Measurements from ENCODE around the gene NUP88.

The NUP88 gene

DNA sequence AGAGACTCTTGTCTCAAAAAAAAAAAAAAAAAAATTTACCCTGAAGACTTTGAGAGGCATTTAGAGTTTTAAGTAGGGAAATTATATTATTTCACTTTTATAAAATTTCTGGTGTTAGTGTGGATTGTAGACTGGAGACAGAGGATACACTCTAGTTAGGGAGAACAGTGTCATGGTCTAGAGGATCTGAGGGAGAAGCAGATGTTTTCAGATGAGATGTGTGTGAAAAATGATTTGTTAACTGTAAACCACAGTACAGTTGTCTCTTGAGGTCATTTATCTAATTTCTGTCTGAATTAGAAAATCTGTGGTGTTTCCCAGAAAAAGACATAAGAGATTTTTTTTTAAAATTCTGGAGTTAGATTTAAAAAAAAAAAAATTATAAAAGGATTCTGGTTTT, 54.8 kb downstream of the NUP88 start:
- no peak overlapping the region for H3K4me3 ChIP-seq (replicated peaks; ENCODE audit: insufficient read depth, low read length)
- TF ChIP-seq, protein P1, sequence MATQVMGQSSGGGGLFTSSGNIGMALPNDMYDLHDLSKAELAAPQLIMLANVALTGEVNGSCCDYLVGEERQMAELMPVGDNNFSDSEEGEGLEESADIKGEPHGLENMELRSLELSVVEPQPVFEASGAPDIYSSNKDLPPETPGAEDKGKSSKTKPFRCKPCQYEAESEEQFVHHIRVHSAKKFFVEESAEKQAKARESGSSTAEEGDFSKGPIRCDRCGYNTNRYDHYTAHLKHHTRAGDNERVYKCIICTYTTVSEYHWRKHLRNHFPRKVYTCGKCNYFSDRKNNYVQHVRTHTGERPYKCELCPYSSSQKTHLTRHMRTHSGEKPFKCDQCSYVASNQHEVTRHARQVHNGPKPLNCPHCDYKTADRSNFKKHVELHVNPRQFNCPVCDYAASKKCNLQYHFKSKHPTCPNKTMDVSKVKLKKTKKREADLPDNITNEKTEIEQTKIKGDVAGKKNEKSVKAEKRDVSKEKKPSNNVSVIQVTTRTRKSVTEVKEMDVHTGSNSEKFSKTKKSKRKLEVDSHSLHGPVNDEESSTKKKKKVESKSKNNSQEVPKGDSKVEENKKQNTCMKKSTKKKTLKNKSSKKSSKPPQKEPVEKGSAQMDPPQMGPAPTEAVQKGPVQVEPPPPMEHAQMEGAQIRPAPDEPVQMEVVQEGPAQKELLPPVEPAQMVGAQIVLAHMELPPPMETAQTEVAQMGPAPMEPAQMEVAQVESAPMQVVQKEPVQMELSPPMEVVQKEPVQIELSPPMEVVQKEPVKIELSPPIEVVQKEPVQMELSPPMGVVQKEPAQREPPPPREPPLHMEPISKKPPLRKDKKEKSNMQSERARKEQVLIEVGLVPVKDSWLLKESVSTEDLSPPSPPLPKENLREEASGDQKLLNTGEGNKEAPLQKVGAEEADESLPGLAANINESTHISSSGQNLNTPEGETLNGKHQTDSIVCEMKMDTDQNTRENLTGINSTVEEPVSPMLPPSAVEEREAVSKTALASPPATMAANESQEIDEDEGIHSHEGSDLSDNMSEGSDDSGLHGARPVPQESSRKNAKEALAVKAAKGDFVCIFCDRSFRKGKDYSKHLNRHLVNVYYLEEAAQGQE (IDR thresholded peaks at IDR 0.05; ENCODE audit: insufficient replicate concordance, low read depth): no peak
- TF ChIP-seq SPI1 (IDR thresholded peaks at IDR 0.05; ENCODE audit: borderline replicate concordance, low read depth): no peak
- TF ChIP-seq POLR2AphosphoS5 (IDR thresholded peaks at IDR 0.05; ENCODE audit: low read depth): no peak
- TF ChIP-seq GABPA (IDR thresholded peaks at IDR 0.05; ENCODE audit: low read depth): no peak
- TF ChIP-seq, protein P2, sequence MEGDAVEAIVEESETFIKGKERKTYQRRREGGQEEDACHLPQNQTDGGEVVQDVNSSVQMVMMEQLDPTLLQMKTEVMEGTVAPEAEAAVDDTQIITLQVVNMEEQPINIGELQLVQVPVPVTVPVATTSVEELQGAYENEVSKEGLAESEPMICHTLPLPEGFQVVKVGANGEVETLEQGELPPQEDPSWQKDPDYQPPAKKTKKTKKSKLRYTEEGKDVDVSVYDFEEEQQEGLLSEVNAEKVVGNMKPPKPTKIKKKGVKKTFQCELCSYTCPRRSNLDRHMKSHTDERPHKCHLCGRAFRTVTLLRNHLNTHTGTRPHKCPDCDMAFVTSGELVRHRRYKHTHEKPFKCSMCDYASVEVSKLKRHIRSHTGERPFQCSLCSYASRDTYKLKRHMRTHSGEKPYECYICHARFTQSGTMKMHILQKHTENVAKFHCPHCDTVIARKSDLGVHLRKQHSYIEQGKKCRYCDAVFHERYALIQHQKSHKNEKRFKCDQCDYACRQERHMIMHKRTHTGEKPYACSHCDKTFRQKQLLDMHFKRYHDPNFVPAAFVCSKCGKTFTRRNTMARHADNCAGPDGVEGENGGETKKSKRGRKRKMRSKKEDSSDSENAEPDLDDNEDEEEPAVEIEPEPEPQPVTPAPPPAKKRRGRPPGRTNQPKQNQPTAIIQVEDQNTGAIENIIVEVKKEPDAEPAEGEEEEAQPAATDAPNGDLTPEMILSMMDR (IDR thresholded peaks at IDR 0.05; ENCODE audit: insufficient read depth, low read length): no peak
- DNase-seq (ENCODE audit: low read depth in 1 of 2, low spot score in 1 of 2): no peak
- H3K27me3 ChIP-seq (ENCODE audit: insufficient read depth, poor library complexity, severe bottlenecking): no peaks in the 10 kb centered on the region
- H3K27ac ChIP-seq (replicated peaks): no peak overlapping the region

DNA sequence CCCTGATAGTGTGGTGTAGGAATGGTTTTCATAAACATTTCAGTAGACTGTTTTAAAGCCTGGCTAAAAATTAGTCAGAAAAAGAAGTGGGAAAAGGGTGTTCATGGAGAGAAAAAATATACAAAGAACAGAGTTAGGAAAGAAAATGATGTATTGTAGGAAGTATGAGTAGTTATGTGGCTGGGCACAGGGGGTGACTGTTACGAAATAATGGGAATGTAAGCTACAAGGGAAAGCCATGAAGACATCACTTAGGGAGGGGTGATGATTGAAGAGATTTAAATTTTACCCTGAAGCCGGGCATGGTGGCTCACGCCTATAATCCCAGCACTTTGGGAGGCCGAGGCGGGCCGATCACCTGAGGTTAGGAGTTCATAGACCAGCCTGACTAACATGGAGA, 55.3 kb downstream of the NUP88 start:
- no peak overlapping the region for H3K27ac ChIP-seq (replicated peaks)
- no peak for DNase-seq (ENCODE audit: low read depth in 1 of 2, low spot score in 1 of 2)
- no peak overlapping the region for H3K4me3 ChIP-seq (replicated peaks; ENCODE audit: insufficient read depth, low read length)
- TF ChIP-seq SPI1 (IDR thresholded peaks at IDR 0.05; ENCODE audit: borderline replicate concordance, low read depth): no peak
- no peak for TF ChIP-seq GABPA (IDR thresholded peaks at IDR 0.05; ENCODE audit: low read depth)
- TF ChIP-seq, protein P1 (IDR thresholded peaks at IDR 0.05; ENCODE audit: insufficient replicate concordance, low read depth): no peak
- no peak for TF ChIP-seq POLR2AphosphoS5 (IDR thresholded peaks at IDR 0.05; ENCODE audit: low read depth)
- TF ChIP-seq, protein P2 (IDR thresholded peaks at IDR 0.05; ENCODE audit: insufficient read depth, low read length): no peak
- no peaks in the 10 kb centered on the region for H3K27me3 ChIP-seq (ENCODE audit: insufficient read depth, poor library complexity, severe bottlenecking)

DNA sequence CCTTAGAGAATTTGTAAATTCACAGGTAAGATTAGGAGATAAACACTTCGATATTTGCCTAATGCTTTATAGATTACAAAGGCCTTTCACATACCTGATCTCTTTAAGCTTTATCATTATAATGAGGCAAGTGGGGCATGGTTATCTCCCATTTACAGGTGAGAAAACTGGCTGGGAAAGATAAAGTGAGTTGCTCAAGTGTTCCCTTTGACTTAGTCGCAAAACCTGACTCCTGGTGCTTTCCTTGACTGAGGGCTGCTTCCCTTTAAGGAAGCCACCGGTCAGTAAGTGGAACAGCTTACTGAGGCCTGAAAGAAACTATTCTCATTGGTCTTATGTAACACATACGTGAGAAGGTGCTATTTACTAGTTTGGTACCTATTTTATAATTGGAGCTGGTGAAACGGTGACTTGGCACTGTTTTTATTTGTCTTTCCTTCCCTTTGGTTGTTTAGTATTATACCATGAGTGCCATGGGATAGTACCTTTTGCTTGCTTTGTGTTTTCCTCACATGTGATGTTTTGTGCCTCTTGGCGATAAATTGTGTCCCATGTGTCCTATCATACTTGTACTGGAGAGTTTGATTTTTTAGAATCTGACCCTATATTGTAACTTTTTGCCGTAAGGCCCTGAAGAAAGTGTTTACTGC, 57.2 kb downstream of the NUP88 start:
- Histone ChIP-seq H3K27ac (replicated peaks) (no peak overlapping the region), H3K4me3 (replicated peaks; ENCODE audit: insufficient read depth, low read length) (no peak overlapping the region), H3K27me3 (ENCODE audit: insufficient read depth, poor library complexity, severe bottlenecking) (no peaks in the 10 kb centered on the region)
- TF ChIP-seq, protein P1 (IDR thresholded peaks at IDR 0.05; ENCODE audit: insufficient replicate concordance, low read depth): no peak
- no peak for TF ChIP-seq GABPA (IDR thresholded peaks at IDR 0.05; ENCODE audit: low read depth)
- TF ChIP-seq, protein P2 (IDR thresholded peaks at IDR 0.05; ENCODE audit: insufficient read depth, low read length): no peak
- TF ChIP-seq POLR2AphosphoS5 (IDR thresholded peaks at IDR 0.05; ENCODE audit: low read depth): no peak
- no peak for TF ChIP-seq SPI1 (IDR thresholded peaks at IDR 0.05; ENCODE audit: borderline replicate concordance, low read depth)
- DNase-seq (ENCODE audit: low read depth in 1 of 2, low spot score in 1 of 2): no peak

Measured in HL-60 (cell line).